SK-N-SH (cell line): ENCODE results near the gene MCM3AP.

ENCODE experiments used
- CTCF ChIP-seq: fragments of 200-600 bp; sonication (generic); IDR thresholded peaks from 2 replicates; pipeline ENCODE4 v1.6.1; 2017; ENCODE audit warnings: antibody characterized with exemption, mild to moderate bottlenecking, moderate library complexity
- EP300 ChIP-seq, 2 experiments: IDR thresholded peaks; 2 replicates each; pipeline versions ENCODE4 v1.4.0 to v1.6.1; 2012; ENCODE audit warnings: borderline replicate concordance in 1 of 2, low read depth in 1 of 2, low read length in 1 of 2
- JUND ChIP-seq: IDR thresholded peaks from 2 replicates; pipeline ENCODE4 v1.4.0; 2012
- MAX ChIP-seq: IDR thresholded peaks from 2 replicates; pipeline ENCODE4 v1.4.0; 2012; ENCODE audit warnings: low read depth
- MXI1 ChIP-seq: IDR thresholded peaks from 2 replicates; pipeline ENCODE4 v1.6.1; 2012; ENCODE audit warnings: mild to moderate bottlenecking, low read depth, low read length, improper control_type of control experiment
- POLR2AphosphoS5 ChIP-seq: IDR thresholded peaks from 2 replicates; pipeline ENCODE4 v1.6.1; 2012; ENCODE audit warnings: low read depth, low read length
- REST ChIP-seq: IDR thresholded peaks from 2 replicates; pipeline ENCODE4 v1.6.1; 2012; ENCODE audit warnings: mild to moderate bottlenecking, low read depth, low read length, moderate library complexity
- TAF1 ChIP-seq: IDR thresholded peaks from 2 replicates; pipeline ENCODE4 v1.6.1; 2012; ENCODE audit warnings: low read depth, mild to moderate bottlenecking, low read length, moderate library complexity, borderline replicate concordance
- USF1 ChIP-seq: IDR thresholded peaks from 2 replicates; pipeline ENCODE4 v1.4.0; 2012; ENCODE audit warnings: low read depth, borderline replicate concordance
- YY1 ChIP-seq: IDR thresholded peaks from 2 replicates; pipeline ENCODE4 v1.4.0; 2012; ENCODE audit warnings: low read depth, mild to moderate bottlenecking
- ZBTB33 ChIP-seq: IDR thresholded peaks from 2 replicates; pipeline ENCODE4 v1.4.0; 2012; ENCODE audit warnings: low read depth, borderline replicate concordance

GRCh38 chr21:46307625-46308024 is 22.2 kb upstream of the MCM3AP start:
- TF ChIP-seq CTCF (no peak), POLR2AphosphoS5 (no peak), JUND (no peak), ZBTB33 (no peak), EP300 (IDR thresholded peaks at IDR 0.05; ENCODE audit: borderline replicate concordance in 1 of 2, low read depth in 1 of 2, low read length in 1 of 2) (no peak), MXI1 (no peak), REST (no peak), USF1 (no peak), YY1 (no peak), MAX (no peak), TAF1 (no peak)
